HepG2 (cell line): ENCODE results near the gene PFKM.

Source experiments
- BCL6 ChIP-seq: IDR thresholded peaks from 2 replicates; pipeline ENCODE4 v1.6.1; 2016; ENCODE audit warnings: missing genetic modification reagents, missing compliant biosample characterization
- CEBPB ChIP-seq: IDR thresholded peaks from 2 replicates; pipeline ENCODE4 v1.6.1; 2011; ENCODE audit warnings: low read depth, low read length, improper control_type of control experiment, borderline replicate concordance
- EP300 ChIP-seq, 3 experiments: sonication (generic) in 1 of 3; formaldehyde crosslinking in 1 of 3; IDR thresholded peaks; 2 replicates each; pipeline versions ENCODE4 v1.5.1 to v1.6.1; 2011 to 2020; ENCODE audit warnings: low read depth in 2 of 3, low read length in 2 of 3, borderline replicate concordance in 1 of 3, improper control_type of control experiment in 1 of 3, mild to moderate bottlenecking in 1 of 3, missing genetic modification reagents in 1 of 3, moderate library complexity in 1 of 3
- FOXA1 ChIP-seq, 2 experiments: fragments of 450-650 bp in 1 of 2; sonication (generic) in 1 of 2; formaldehyde crosslinking in 1 of 2; IDR thresholded peaks; 2 replicates each; pipeline versions ENCODE4 v1.4.0 to v1.6.1; 2016 to 2020; ENCODE audit warnings: missing genetic modification reagents in 1 of 2
- RAD51 ChIP-seq: fragments of 450-650 bp; IDR thresholded peaks from 2 replicates; pipeline ENCODE4 v1.6.1; 2016; ENCODE audit warnings: borderline replicate concordance
- ZFP37 ChIP-seq: sonication (generic); formaldehyde crosslinking; IDR thresholded peaks from 2 replicates; pipeline ENCODE4 v1.4.0; 2020; ENCODE audit warnings: missing genetic modification reagents, borderline replicate concordance
- TF ChIP-seq, protein P1 (sequence below): sonication (generic); formaldehyde crosslinking; IDR thresholded peaks from 2 replicates; pipeline ENCODE4 v1.4.0; 2020; ENCODE audit warnings: missing genetic modification reagents
- TF ChIP-seq, protein P2 (sequence below): IDR thresholded peaks from 2 replicates; pipeline ENCODE4 v1.6.1; 2016; ENCODE audit warnings: missing genetic modification reagents, missing compliant biosample characterization

DNA sequence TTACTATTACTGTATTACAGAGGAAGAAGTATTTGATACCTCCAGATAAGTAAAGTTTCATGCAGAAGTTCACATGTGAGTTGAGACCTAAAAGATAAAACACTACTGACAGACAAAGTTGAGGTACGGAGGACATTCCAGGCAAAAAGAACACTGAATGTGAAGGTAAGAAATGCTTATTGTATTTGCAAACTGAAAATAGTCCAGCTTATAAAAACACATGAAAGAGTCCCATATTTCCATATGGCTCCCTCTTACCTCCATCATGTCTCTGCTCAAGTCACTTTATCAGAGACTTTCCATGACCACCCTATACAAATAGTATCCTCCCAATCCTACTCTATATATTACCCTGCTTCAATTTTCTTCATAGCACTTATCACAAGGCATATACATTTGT, 49.1 kb upstream of the PFKM start:
- TF ChIP-seq FOXA1 (IDR thresholded peaks at IDR 0.05) = no peak
- no peak for TF ChIP-seq FOXA1 (CRISPR knock-in tag; IDR thresholded peaks at IDR 0.05)
- no peak for TF ChIP-seq CEBPB
- TF ChIP-seq, protein P1, sequence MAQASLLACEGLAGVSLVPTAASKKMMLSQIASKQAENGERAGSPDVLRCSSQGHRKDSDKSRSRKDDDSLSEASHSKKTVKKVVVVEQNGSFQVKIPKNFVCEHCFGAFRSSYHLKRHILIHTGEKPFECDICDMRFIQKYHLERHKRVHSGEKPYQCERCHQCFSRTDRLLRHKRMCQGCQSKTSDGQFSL = no peak
- TF ChIP-seq RAD51 = no peak
- TF ChIP-seq ZFP37 = no peak
- TF ChIP-seq BCL6 (CRISPR knock-in tag) = no peak
- no peak for TF ChIP-seq EP300 (IDR thresholded peaks at IDR 0.05; ENCODE audit: low read depth in 2 of 2, low read length in 2 of 2)
- TF ChIP-seq EP300 (CRISPR knock-in tag; IDR thresholded peaks at IDR 0.05; ENCODE audit: borderline replicate concordance) = no peak
- TF ChIP-seq, protein P2, sequence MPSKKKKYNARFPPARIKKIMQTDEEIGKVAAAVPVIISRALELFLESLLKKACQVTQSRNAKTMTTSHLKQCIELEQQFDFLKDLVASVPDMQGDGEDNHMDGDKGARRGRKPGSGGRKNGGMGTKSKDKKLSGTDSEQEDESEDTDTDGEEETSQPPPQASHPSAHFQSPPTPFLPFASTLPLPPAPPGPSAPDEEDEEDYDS (CRISPR knock-in tag) = no peak
